Gastrocnemius medialis (tissue), 4 donors: ENCODE measurements around the gene PRSS3.
"Not testable (repeated sequence)": the region's sequence is repeated elsewhere in the genome, so short reads cannot be mapped to it uniquely, and the experiment has no call there.

Experiments used
- CTCF ChIP-seq, 5 experiments: fragments of 450-650 bp in 3 of 5; fragments of 200-600 bp in 2 of 5; sonication (generic) in 2 of 5; IDR thresholded peaks in 4 of 5; conservative IDR thresholded peaks in 1 of 5; 1 replicate in 4 of 5; 2 replicates in 1 of 5; pipeline ENCODE4 v1.5.1; 2016 to 2019; ENCODE audit warnings: antibody characterized with exemption in 5 of 5, mild to moderate bottlenecking in 3 of 5, moderate library complexity in 3 of 5
- POLR2A ChIP-seq, 2 donors: fragments of 450-650 bp; IDR thresholded peaks; one replicate each; pipeline ENCODE4 v1.6.1; 2017; ENCODE audit warnings: antibody characterized with exemption in 2 of 2, mild to moderate bottlenecking in 2 of 2, moderate library complexity in 2 of 2

- not testable (repeated sequence) for TF ChIP-seq POLR2A (IDR thresholded peaks at IDR 0.05); CTCF (IDR thresholded peaks at IDR 0.05 in 4 of 5, conservative IDR thresholded peaks at IDR 0.05 in 1 of 5)
Observed at GRCh38 chr9:33804196-33804595, 8.8 kb downstream of the PRSS3 start.
